NCI-H2227 (cell line): ENCODE measurements around the gene SNX18.

Experiments
- DNase-seq: peaks from one replicate; lab custom pipeline; 2025; ENCODE audit not compliant: unreplicated experiment; lab: John Stamatoyannopoulos, UW

SNX18 gene

GRCh38 chr5:54579591-54580295 lies 62.2 kb downstream of the SNX18 start:
- no peak for DNase-seq

- DNase-seq = no peak
Measured at GRCh38 chr5:54580997-54581811, 63.6 kb downstream of the SNX18 start.

- no peak for DNase-seq
Measured at GRCh38 chr5:54581831-54582548, 64.4 kb downstream of the SNX18 start.

- DNase-seq = no peak
Measured at GRCh38 chr5:54586336-54586735, 68.8 kb downstream of the SNX18 start.

GRCh38 chr5:54589786-54590185 lies 72.2 kb downstream of the SNX18 start:
- no peak for DNase-seq

- DNase-seq = no peak
Measured at GRCh38 chr5:54590824-54591223, 73.3 kb downstream of the SNX18 start.

GRCh38 chr5:54593779-54594178 lies 76.2 kb downstream of the SNX18 start:
- DNase-seq = no peak

- no peak for DNase-seq
Measured at GRCh38 chr5:54594181-54594580, 76.6 kb downstream of the SNX18 start.

- no peak for DNase-seq
Measured at GRCh38 chr5:54595721-54596120, 78.2 kb downstream of the SNX18 start.
